Esophagus muscularis mucosa (tissue), 4 donors: ENCODE measurements around the gene RPS6KL1. TPM values are rescaled to one million over a fixed set of nuclear protein-coding genes. Genes with fewer than 3 reads are reported as not detected.

Experiments
- DNase-seq: peaks from one replicate; pipeline ENCODE4 v3.0.0-alpha.2; 2017; ENCODE audit errors: extremely low spot score
- H3K27ac ChIP-seq, 4 donors: fragments of 200-600 bp; sonication (generic); replicated peaks in 1 of 4; 1 replicate in 3 of 4; 2 replicates in 1 of 4; pipeline ENCODE4 v1.5.1; 2016 to 2019; ENCODE audit warnings: mild to moderate bottlenecking in 1 of 4
- H3K27me3 ChIP-seq, 4 donors: fragments of 200-600 bp; sonication (generic); one replicate each; pipeline versions ENCODE4 v1.5.1 to v1.6.0; 2016 to 2019
- H3K36me3 ChIP-seq, 4 donors: fragments of 200-600 bp; sonication (generic); one replicate each; pipeline ENCODE4 v1.5.1; 2016 to 2019
- H3K4me1 ChIP-seq, 4 donors: fragments of 200-600 bp; sonication (generic); one replicate each; pipeline ENCODE4 v1.5.1; 2016 to 2019
- H3K4me3 ChIP-seq, 4 donors: fragments of 200-600 bp; sonication (generic); 1 replicate in 2 of 4; 2 replicates in 2 of 4; pipeline ENCODE4 v1.5.1; 2016 to 2019; ENCODE audit warnings: mild to moderate bottlenecking in 4 of 4, moderate library complexity in 1 of 4
- H3K9me3 ChIP-seq, 4 donors: fragments of 200-600 bp; sonication (generic); 1 replicate in 3 of 4; 2 replicates in 1 of 4; pipeline ENCODE4 v1.5.1; 2016 to 2019
- EP300 ChIP-seq: sonication (generic); formaldehyde crosslinking; IDR thresholded peaks from one replicate; pipeline ENCODE4 v1.6.1; 2017; ENCODE audit warnings: antibody characterized with exemption
- POLR2A ChIP-seq: fragments of 450-650 bp; IDR thresholded peaks from one replicate; pipeline ENCODE4 v1.6.1; 2017; ENCODE audit warnings: antibody characterized with exemption, moderate library complexity, mild to moderate bottlenecking, low read depth
- POLR2AphosphoS5 ChIP-seq, 2 donors: sonication (generic); formaldehyde crosslinking; IDR thresholded peaks; one replicate each; pipeline ENCODE4 v1.6.1; 2017; ENCODE audit warnings: antibody characterized with exemption in 2 of 2
- WGBS: methylation state at CpG from one replicate; pipeline ENCODE4 v1.1.5; 2018; 5-methylcytosine and 5-hydroxymethylcytosine counted together
- intact Hi-C: fragments of 100-400 bp; cut with DNase I; formaldehyde crosslinking; loops from one replicate; pipeline ENCODE4 v1.15.1; 2023
- total RNA-seq, 4 donors: library from RNA; depleted of rRNA; stranded (reverse); fragments of >200 nt; gene quantifications; one replicate each; pipeline versions ENCODE4 v1.1.0 to v1.2.1, GENCODE V29; 2016
- TF ChIP-seq, protein P1 (sequence below), 3 experiments: fragments of 200-600 bp in 2 of 3; fragments of 450-650 bp in 1 of 3; sonication (generic) in 2 of 3; IDR thresholded peaks; one replicate each; pipeline ENCODE4 v1.5.1; 2017 to 2019; ENCODE audit warnings: antibody characterized with exemption in 3 of 3, mild to moderate bottlenecking in 2 of 3, moderate library complexity in 1 of 3

Gene RPS6KL1
- total RNA-seq, 4 donors from 2014 or later: 5.3 to 9.7 (median 7.7) TPM

DNA sequence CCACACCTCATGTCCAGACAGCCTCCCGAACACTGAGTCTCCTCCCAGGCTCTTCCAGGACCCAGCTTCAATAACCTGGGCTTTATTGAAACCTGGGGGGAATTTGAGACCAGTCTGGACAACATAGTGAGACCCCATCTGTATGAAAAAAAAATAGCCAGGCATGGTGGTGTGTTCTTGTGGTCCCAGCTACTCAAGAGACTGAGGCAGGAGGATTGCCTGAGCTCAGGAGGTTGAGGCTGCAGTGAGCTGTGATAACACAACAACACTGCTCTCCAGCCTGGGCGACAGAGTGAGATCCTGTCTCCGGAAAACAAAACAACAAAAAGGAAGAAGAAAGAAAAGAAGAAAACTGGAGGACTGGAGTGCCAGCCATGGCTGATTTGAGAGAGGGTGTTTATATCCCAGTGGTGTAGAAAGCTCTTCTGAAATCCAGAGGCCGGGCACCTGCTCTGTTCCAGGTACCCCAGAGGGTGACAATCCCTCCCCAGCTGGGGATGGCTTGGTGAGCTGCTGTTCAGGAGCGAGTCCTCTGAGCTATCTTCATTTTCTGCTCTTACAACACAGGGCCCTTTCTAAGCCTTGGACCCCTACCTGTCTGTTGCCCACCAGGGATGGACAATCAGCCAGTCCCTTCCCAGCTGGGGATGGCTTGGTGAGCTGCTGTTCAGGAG lies 38.3 kb upstream of the RPS6KL1 start:
- no peak overlapping the region for H3K4me3 ChIP-seq
- no peak for TF ChIP-seq POLR2A
- TF ChIP-seq EP300: no peak
- TF ChIP-seq, protein P1, sequence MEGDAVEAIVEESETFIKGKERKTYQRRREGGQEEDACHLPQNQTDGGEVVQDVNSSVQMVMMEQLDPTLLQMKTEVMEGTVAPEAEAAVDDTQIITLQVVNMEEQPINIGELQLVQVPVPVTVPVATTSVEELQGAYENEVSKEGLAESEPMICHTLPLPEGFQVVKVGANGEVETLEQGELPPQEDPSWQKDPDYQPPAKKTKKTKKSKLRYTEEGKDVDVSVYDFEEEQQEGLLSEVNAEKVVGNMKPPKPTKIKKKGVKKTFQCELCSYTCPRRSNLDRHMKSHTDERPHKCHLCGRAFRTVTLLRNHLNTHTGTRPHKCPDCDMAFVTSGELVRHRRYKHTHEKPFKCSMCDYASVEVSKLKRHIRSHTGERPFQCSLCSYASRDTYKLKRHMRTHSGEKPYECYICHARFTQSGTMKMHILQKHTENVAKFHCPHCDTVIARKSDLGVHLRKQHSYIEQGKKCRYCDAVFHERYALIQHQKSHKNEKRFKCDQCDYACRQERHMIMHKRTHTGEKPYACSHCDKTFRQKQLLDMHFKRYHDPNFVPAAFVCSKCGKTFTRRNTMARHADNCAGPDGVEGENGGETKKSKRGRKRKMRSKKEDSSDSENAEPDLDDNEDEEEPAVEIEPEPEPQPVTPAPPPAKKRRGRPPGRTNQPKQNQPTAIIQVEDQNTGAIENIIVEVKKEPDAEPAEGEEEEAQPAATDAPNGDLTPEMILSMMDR (IDR thresholded peaks at IDR 0.05): no peak
- peaks cover 7 to 23% (median 16%) of the 10 kb centered on the region in 4 donors for H3K4me1 ChIP-seq
- 81% methylated on average over 5 of the region's 5 CpGs for WGBS
- no peaks in the 10 kb centered on the region for H3K36me3 ChIP-seq
- intact Hi-C loops: no loop called here
- H3K27ac ChIP-seq: no peak overlapping the region
- H3K27me3 ChIP-seq: no peaks in the 10 kb centered on the region
- no peaks in the 10 kb centered on the region for H3K9me3 ChIP-seq
- no peak for DNase-seq

DNA sequence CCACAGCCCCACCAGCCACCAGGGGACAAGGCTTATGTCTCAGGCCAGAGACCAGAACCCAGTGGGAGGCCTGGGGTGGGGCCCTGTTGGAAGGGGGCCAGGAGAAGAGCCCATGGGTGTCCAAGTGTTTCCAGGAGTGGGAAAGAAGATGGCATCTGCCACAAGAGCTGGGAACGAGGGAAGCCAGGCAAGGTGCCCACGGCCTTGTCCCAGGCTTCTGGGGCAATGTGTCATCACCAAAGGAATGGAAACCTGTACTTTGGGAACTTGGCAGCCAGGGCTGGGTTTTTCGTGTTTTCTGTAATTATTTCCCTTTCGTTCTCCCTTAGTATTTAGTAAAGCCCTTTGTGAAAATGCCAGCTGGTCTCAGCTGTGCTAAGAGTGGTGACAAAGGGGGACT lies 37.7 kb upstream of the RPS6KL1 start:
- Histone ChIP-seq H3K27me3 (no peaks in the 10 kb centered on the region), H3K36me3 (no peaks in the 10 kb centered on the region), H3K4me1 (peaks cover 10 to 24% (median 17%) of the 10 kb centered on the region in 4 donors), H3K9me3 (no peaks in the 10 kb centered on the region), H3K4me3 (no peak overlapping the region), H3K27ac (no peak overlapping the region)
- no peak for DNase-seq
- 89% methylated on average over 4 of the region's 4 CpGs for WGBS
- intact Hi-C loops: no loop called here
- TF ChIP-seq EP300 (no peak), POLR2AphosphoS5 (IDR thresholded peaks at IDR 0.05) (no peak), POLR2A (no peak)
- TF ChIP-seq, protein P1 (IDR thresholded peaks at IDR 0.05): no peak

DNA sequence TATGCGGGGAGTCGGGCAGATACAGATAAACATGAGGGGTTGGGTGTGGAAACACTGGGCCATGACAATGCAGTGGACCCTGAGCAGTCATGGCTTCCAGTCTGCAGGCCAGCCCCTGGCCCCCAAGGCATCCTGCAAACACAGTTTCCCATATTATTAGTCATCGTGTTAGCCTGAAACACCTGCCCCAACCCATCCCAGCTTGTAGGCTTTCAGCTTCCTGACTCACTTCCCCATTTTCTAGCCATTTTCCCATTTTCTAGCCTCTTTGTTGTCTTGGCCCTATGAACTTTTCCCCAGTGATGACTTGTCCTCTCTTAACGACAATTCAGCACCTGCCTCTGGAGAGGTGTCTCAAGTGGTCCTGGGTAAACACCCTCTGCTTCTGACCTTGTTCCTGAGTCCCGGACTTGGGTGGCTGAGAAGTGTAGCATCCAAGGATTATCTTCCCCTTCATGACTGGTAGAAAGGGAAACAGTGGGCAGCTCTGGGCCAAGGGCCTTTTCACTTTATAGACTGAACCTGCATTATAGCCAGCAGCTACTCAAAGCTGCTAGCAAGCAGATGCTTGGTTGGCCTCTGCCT lies 36.6 kb upstream of the RPS6KL1 start:
- intact Hi-C loops: no loop called here
- TF ChIP-seq EP300: no peak
- no peak for TF ChIP-seq POLR2AphosphoS5 (IDR thresholded peaks at IDR 0.05)
- no peak for TF ChIP-seq POLR2A
- TF ChIP-seq, protein P1 (IDR thresholded peaks at IDR 0.05): no peak
- Histone ChIP-seq H3K27ac (no peak overlapping the region), H3K36me3 (no peaks in the 10 kb centered on the region), H3K4me3 (no peak overlapping the region), H3K4me1 (peaks cover 20 to 28% (median 22%) of the 10 kb centered on the region in 4 donors), H3K27me3 (peaks cover 0 to 6% (median 0%) of the 10 kb centered on the region in 4 donors), H3K9me3 (no peaks in the 10 kb centered on the region)
- no peak for DNase-seq
- 93% methylated on average over 5 of the region's 5 CpGs for WGBS

DNA sequence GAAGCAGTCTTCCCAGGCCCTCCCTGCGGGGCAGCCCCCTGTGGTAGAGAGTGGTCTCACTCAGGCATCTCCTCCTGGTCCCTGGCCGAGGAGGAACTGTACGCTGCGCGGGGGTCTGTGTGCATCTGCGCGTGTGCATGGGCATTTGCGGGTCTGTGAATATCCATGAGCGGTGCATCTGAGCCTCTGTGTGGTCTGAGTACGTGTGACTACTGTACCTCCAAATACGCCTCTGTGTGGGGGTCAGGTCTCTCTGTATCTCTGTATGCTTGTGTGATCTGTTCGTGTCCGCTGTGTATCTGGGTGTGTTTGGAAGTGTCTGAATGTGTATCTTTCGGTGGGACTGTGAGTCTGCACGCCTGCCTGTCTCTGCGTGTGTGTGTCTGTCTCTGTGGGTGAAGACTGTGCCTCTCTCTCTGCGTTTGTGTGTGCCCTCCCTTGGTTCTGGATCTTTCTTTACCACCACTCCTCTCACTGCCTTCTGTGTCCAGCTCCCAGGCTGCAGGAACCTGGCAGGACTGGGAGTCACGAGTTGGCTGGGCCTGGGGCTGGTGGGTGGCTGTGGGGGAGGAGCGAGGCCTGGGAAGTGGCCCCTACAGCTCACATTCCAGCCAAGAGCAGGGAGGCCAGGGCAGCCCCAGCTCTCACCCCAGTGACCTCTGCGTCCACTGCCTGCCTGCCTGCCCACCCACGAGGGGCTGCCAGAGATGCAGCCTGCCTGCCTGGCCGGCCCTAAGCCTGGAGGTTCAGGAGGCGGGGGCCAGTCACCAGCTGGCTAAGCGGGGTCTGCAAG lies 33.4 kb upstream of the RPS6KL1 start:
- no peaks in the 10 kb centered on the region for H3K9me3 ChIP-seq
- H3K4me1 ChIP-seq: peaks cover 28 to 45% (median 33%) of the 10 kb centered on the region in 4 donors
- peaks cover 0 to 36% (median 0%) of the 10 kb centered on the region in 4 donors for H3K27me3 ChIP-seq
- peaks cover 0 to 4% (median 0%) of the 10 kb centered on the region in 4 donors for H3K36me3 ChIP-seq
- H3K4me3 ChIP-seq: peak overlapping the region in 3 of 4 donors; percentile 62 to 66 (median 65)
- TF ChIP-seq EP300 (no peak), POLR2AphosphoS5 (IDR thresholded peaks at IDR 0.05) (no peak), POLR2A (no peak)
- TF ChIP-seq, protein P1 (IDR thresholded peaks at IDR 0.05): no peak
- H3K27ac ChIP-seq: peak overlapping the region in 1 of 4 donors; percentile 67
- WGBS: 93% methylated on average over 20 of the region's 24 CpGs
- no peak for DNase-seq
- intact Hi-C loops: no loop called here
